ENCODE results near the gene GNG13. TPM values are rescaled to one million over a fixed set of nuclear protein-coding genes. Genes with fewer than 3 reads are reported as not detected.

The GNG13 gene
- total RNA-seq, 1 donor: not detected

DNA sequence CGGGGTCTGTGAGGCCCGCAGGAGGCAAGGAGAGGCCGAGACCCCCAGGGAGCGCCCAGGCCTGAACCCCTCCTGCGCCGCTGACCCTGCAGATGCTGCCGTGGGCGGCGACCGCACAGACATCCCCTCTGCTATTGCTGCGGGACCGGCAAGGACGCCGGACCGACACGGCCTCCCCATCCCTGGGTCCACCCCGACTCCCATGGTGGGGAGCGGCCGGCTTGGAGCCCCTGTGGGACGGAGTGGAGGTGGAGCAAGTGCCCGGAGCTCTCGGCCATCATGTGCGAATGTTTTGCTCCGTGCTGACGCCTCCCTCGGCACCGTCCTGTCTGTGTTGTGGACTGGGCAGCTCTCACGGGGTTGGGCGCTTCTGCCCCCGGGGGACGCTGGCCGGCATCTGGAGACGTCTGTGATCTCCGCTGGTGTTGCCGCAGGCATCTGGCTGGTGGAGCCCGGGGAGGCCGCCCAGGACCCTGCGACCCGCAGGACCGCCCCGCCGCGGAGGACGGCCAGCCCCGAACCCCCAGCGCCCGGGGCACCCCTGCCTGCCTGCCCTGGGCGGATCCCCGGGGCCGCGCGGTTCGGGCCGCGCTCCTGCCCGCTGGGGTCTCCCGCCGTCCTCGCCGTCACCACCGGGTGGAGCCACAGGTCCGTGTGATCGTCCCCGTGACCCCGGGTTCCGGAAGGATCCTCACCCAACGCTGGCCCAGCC lies 12.8 kb upstream of the GNG13 start:
- TF ChIP-seq, protein P1, sequence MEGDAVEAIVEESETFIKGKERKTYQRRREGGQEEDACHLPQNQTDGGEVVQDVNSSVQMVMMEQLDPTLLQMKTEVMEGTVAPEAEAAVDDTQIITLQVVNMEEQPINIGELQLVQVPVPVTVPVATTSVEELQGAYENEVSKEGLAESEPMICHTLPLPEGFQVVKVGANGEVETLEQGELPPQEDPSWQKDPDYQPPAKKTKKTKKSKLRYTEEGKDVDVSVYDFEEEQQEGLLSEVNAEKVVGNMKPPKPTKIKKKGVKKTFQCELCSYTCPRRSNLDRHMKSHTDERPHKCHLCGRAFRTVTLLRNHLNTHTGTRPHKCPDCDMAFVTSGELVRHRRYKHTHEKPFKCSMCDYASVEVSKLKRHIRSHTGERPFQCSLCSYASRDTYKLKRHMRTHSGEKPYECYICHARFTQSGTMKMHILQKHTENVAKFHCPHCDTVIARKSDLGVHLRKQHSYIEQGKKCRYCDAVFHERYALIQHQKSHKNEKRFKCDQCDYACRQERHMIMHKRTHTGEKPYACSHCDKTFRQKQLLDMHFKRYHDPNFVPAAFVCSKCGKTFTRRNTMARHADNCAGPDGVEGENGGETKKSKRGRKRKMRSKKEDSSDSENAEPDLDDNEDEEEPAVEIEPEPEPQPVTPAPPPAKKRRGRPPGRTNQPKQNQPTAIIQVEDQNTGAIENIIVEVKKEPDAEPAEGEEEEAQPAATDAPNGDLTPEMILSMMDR (IDR thresholded peaks at IDR 0.05; ENCODE audit: insufficient read depth, low read length): peak; percentile 56
- DNase-seq (ENCODE audit: low read depth): peak; percentile 21
- H3K4me3 ChIP-seq (ENCODE audit: low read depth, low read length): peak overlapping the region; percentile 33

DNA sequence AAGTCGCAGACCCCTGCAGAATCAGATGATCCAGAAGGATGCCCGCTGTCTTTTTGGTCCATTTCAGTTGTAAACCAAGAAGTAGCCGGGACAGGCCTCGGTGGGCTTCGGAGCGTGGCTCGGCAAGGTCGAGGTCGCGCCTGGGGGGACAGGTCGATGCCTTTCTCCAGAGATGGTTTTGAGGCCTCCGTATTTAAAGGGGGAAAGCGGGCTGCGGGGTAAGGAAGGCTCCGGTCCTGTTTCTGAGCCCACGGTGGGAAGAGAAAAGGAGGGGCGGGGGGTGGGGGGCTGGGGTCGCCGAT lies 7.5 kb upstream of the GNG13 start:
- DNase-seq (ENCODE audit: low read depth): no peak
- peak overlapping the region; percentile 86 for H3K4me3 ChIP-seq (ENCODE audit: low read depth, low read length)
- TF ChIP-seq, protein P1 (IDR thresholded peaks at IDR 0.05; ENCODE audit: insufficient read depth, low read length): no peak

DNA sequence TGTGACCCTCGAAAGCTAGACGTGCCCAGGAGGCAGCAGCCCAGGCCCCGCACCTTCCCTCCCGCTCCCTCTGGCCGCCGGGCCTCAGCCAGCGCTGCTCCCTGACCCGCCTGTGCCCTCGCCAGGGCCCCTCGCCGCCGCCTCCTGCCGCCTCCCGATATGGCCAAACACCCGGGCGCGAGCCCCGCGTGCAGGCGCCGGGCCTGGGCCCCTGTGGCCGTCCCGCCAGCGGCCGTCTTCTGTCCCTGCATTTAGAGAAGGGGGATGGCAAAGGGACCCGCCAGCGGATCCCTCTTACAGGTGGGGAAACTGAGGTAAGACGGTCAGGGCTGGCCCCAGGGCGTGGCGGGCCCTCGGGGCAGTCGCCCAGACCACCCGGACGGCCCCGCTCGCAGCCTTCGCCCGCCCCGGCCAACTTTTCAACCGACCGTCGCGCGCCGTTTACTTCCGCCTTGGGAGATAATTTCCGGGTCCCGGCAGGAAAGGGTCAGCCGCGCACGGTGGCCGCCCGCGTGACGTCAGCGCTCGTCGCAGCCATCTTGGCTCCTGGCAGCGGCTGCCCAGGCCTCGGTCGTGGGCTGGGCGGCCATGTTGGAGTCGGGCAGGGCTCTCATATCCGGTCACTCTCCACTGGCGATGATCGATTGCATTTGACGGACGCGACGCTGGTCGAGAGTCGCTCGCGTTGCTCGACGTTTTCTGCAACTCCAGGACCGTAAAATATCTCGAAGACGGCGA lies 7.0 kb upstream of the GNG13 start:
- DNase-seq (ENCODE audit: low read depth): peak; percentile 89
- TF ChIP-seq, protein P1 (IDR thresholded peaks at IDR 0.05; ENCODE audit: insufficient read depth, low read length): no peak

DNA sequence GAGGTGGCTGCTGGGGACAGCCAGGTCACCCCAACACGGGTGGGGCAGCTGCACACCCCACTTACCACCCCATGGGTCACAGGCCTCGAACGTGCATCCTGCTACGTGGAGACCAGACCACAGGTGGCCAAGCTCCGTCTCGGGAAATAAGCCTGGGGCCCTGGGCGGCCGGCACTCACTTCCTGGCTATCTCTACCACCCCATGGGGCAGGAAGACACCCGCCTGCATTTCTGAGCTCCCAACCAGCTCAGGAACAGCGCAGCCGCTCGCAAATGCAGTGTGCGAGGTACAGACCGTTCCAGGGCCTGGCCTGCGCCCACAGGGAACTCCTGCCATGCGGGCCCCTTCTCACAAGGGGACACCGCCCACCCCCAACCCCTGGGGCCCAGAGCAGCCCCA lies 4.9 kb upstream of the GNG13 start:
- no peak overlapping the region for H3K4me3 ChIP-seq (ENCODE audit: low read depth, low read length)
- no peak for DNase-seq (ENCODE audit: low read depth)
- TF ChIP-seq, protein P1 (IDR thresholded peaks at IDR 0.05; ENCODE audit: insufficient read depth, low read length): no peak

More for the DNA sequence above, 7.0 kb upstream of the GNG13 start:
- H3K4me3 ChIP-seq (ENCODE audit: low read depth, low read length): peak overlapping the region; percentile 86

DNA sequence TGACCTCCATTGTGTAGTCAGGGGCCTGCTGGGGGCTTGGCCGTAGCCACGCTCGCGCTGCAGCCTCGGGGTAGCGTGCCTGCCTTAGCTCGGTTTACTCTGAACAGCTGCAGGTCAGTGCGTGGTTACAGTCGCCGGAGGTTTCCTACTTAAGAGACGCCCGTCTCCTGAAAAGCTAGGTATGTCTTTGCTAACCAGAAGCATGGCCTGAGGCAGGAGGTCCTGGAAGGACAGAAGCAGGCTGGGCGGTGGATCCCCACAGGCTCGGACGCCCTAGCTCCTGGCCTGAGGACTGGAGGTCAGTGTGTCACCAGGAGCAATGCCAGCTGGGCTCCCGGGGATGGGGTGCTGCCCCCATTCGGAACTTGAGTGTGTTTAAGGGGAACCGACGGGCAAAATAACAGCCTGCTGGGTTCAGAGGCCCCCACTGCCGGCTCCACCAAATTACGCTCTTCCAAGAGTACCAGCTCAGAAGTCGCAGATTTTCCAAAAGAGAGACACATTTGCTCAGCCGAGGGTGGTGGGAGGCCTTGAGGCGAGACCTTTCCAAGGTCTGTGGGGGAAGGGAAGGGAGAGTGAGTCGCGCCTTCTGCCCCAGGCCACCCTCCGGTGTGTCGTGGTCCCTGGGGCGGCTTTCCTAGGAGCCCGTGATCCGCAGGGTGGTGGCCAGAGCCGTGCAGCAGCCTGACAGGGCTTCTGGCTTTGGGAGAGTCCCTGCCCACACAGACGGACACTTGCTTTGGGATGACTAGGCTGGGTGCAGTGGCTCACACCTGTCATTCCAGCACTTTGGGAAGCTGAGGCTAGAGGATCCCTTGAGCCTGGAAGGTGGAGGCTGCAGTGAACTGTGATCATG lies 3.9 kb upstream of the GNG13 start:
- no peak for DNase-seq (ENCODE audit: low read depth)
- H3K4me3 ChIP-seq (ENCODE audit: low read depth, low read length): no peak overlapping the region
- TF ChIP-seq, protein P1 (IDR thresholded peaks at IDR 0.05; ENCODE audit: insufficient read depth, low read length): no peak

DNA sequence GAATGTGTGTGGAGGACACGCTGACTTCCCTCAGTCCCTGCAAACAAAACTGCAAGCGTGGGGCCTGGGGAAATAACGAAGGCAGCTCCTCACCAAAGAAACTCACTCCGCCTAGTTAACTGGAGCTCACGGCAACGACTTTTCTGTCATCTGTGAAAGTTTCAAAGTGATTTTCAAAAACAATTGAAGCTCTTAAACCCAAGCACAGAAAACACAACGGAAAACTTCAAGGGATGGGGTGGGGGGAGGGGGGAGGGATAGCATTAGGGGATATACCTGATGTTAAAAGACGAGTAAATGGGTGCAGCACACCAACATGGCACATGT lies 3.2 kb upstream of the GNG13 start:
- H3K4me3 ChIP-seq (ENCODE audit: low read depth, low read length): no peak overlapping the region
- DNase-seq (ENCODE audit: low read depth): no peak
- TF ChIP-seq, protein P1 (IDR thresholded peaks at IDR 0.05; ENCODE audit: insufficient read depth, low read length): no peak

Measured in fibroblast of the aortic adventitia (primary cell).